SK-N-SH (cell line): ENCODE measurements around the gene SLC5A2. TPM values are rescaled to one million over a fixed set of nuclear protein-coding genes. Genes with fewer than 3 reads are reported as not detected.

Experiments
- CTCF ChIA-PET: fragments of 300-600, 350-600 bp; formaldehyde crosslinking; extraction: SDS; loops from one replicate; lab custom pipeline; 2021; lab: Yijun Ruan, JAX
- POLR2A ChIA-PET: fragments of 350-600 bp; sonication (Branson Sonifier 250); formaldehyde crosslinking; extraction: SDS; loops from one replicate; lab custom pipeline; 2020; ENCODE audit warnings: antibody characterized with exemption, inconsistent platforms; lab: Yijun Ruan, JAX
- DNase-seq: peaks from one replicate; pipeline ENCODE4 v3.0.0; 2012
- H2AFZ ChIP-seq: fragments of 200-600 bp; sonication (generic); 2 replicates; pipeline ENCODE4 v1.8.1; 2016; ENCODE audit warnings: antibody characterized with exemption, mild to moderate bottlenecking, low read depth
- H3F3A ChIP-seq: fragments of 200-600 bp; sonication (generic); replicated peaks from 2 replicates; pipeline ENCODE3; 2016; ENCODE audit warnings: antibody characterized with exemption, mild to moderate bottlenecking; ENCODE audit not compliant: insufficient read depth
- H3K27ac ChIP-seq, 2 experiments: fragments of 200-500 bp in 1 of 2; fragments of 200-600 bp in 1 of 2; sonication (Bioruptor generic) in 1 of 2; sonication (generic), shearing (Covaris generic) in 1 of 2; 2 replicates each; pipeline versions ENCODE4 v1.5.1 to v1.6.1; 2014 to 2016; ENCODE audit warnings: low read depth in 2 of 2, inconsistent platforms in 1 of 2, low read length in 1 of 2, mild to moderate bottlenecking in 1 of 2, mixed read lengths in 1 of 2
- H3K27me3 ChIP-seq: fragments of 200-600 bp; sonication (generic), shearing (Covaris generic); 2 replicates; pipeline ENCODE4 v1.6.1; 2016; ENCODE audit warnings: mixed run types; ENCODE audit not compliant: insufficient read depth
- H3K36me3 ChIP-seq, 2 experiments: fragments of 200-500 bp in 1 of 2; fragments of 200-600 bp in 1 of 2; sonication (Bioruptor generic) in 1 of 2; sonication (generic) in 1 of 2; replicated peaks in 1 of 2; 2 replicates each; pipeline versions ENCODE3 to v1.5.1; 2014 to 2016; ENCODE audit warnings: low read length in 1 of 2, mild to moderate bottlenecking in 1 of 2; ENCODE audit not compliant: insufficient read depth in 2 of 2, control insufficient read depth in 1 of 2
- H3K4me1 ChIP-seq, 2 experiments: fragments of 200-500 bp in 1 of 2; fragments of 200-600 bp in 1 of 2; sonication (Bioruptor generic) in 1 of 2; sonication (generic), shearing (Covaris generic) in 1 of 2; 2 replicates each; pipeline versions ENCODE4 v1.5.1 to v1.6.1; 2014 to 2016; ENCODE audit warnings: low read depth in 1 of 2, low read length in 1 of 2, mixed run types in 1 of 2; ENCODE audit not compliant: insufficient read depth in 2 of 2, control insufficient read depth in 1 of 2
- H3K4me2 ChIP-seq: fragments of 200-600 bp; sonication (generic), shearing (Covaris generic); 2 replicates; pipeline ENCODE4 v1.6.1; 2017; ENCODE audit warnings: mixed run types
- H3K4me3 ChIP-seq, 2 experiments: fragments of 200-500 bp in 1 of 2; fragments of 200-600 bp in 1 of 2; sonication (Bioruptor generic) in 1 of 2; sonication (generic), shearing (Covaris generic) in 1 of 2; 2 replicates each; pipeline versions ENCODE4 v1.5.1 to v1.8.1; 2014 to 2016; ENCODE audit warnings: low read depth in 2 of 2, inconsistent platforms in 1 of 2, low read length in 1 of 2, mild to moderate bottlenecking in 1 of 2, mixed read lengths in 1 of 2, moderate library complexity in 1 of 2
- H3K79me2 ChIP-seq: fragments of 200-600 bp; sonication (generic); 2 replicates; pipeline ENCODE4 v1.8.1; 2017; ENCODE audit warnings: mild to moderate bottlenecking; ENCODE audit not compliant: insufficient read depth
- H3K9ac ChIP-seq: fragments of 200-600 bp; sonication (generic); 2 replicates; pipeline ENCODE4 v1.6.1; 2017; ENCODE audit warnings: mixed run types
- H3K9me2 ChIP-seq: fragments of 200-600 bp; sonication (generic); 2 replicates; pipeline ENCODE4 v1.6.1; 2017; ENCODE audit warnings: mixed run types
- H3K9me3 ChIP-seq: fragments of 200-600 bp; sonication (generic); 2 replicates; pipeline ENCODE4 v1.6.1; 2017; ENCODE audit warnings: mixed run types, mild to moderate bottlenecking, moderate library complexity
- H4K20me1 ChIP-seq: fragments of 200-600 bp; sonication (generic); 2 replicates; pipeline ENCODE4 v1.6.1; 2017; ENCODE audit warnings: mild to moderate bottlenecking, mixed run types; ENCODE audit not compliant: insufficient read depth
- ELF1 ChIP-seq: IDR thresholded peaks from 2 replicates; pipeline ENCODE4 v1.4.0; 2012
- EP300 ChIP-seq, 2 experiments: IDR thresholded peaks; 2 replicates each; pipeline versions ENCODE4 v1.4.0 to v1.6.1; 2012; ENCODE audit warnings: borderline replicate concordance in 1 of 2, low read depth in 1 of 2, low read length in 1 of 2
- FOXJ3 ChIP-seq: sonication (generic); formaldehyde crosslinking; IDR thresholded peaks from 2 replicates; pipeline ENCODE4 v1.5.1; 2020; ENCODE audit warnings: mild to moderate bottlenecking, missing genetic modification reagents
- FOXM1 ChIP-seq: IDR thresholded peaks from 2 replicates; pipeline ENCODE4 v1.4.0; 2012; ENCODE audit warnings: low read depth, mild to moderate bottlenecking
- GABPA ChIP-seq: IDR thresholded peaks from 2 replicates; pipeline ENCODE4 v1.4.0; 2012; ENCODE audit warnings: low read depth, mild to moderate bottlenecking
- GATA2 ChIP-seq: sonication (generic); formaldehyde crosslinking; IDR thresholded peaks from 2 replicates; pipeline ENCODE4 v1.5.0; 2020; ENCODE audit warnings: mild to moderate bottlenecking, missing genetic modification reagents
- IRF3 ChIP-seq: fragments of 150-350 bp; IDR thresholded peaks from 2 replicates; pipeline ENCODE4 v1.6.1; 2016; ENCODE audit warnings: mild to moderate bottlenecking, low read depth, low read length
- JUND ChIP-seq: IDR thresholded peaks from 2 replicates; pipeline ENCODE4 v1.4.0; 2012
- MXI1 ChIP-seq: IDR thresholded peaks from 2 replicates; pipeline ENCODE4 v1.6.1; 2012; ENCODE audit warnings: mild to moderate bottlenecking, low read depth, low read length, improper control_type of control experiment
- POLR2AphosphoS5 ChIP-seq: IDR thresholded peaks from 2 replicates; pipeline ENCODE4 v1.6.1; 2012; ENCODE audit warnings: low read depth, low read length
- RAD21 ChIP-seq: IDR thresholded peaks from 2 replicates; pipeline ENCODE4 v1.6.1; 2012; ENCODE audit warnings: mild to moderate bottlenecking, low read length
- RXRA ChIP-seq: IDR thresholded peaks from 2 replicates; pipeline ENCODE4 v1.4.0; 2012; ENCODE audit warnings: low read depth, mild to moderate bottlenecking, borderline replicate concordance
- TCF12 ChIP-seq: IDR thresholded peaks from 2 replicates; pipeline ENCODE4 v1.4.0; 2012
- USF1 ChIP-seq: IDR thresholded peaks from 2 replicates; pipeline ENCODE4 v1.4.0; 2012; ENCODE audit warnings: low read depth, borderline replicate concordance
- USF2 ChIP-seq: fragments of 150-350 bp; IDR thresholded peaks from 2 replicates; pipeline ENCODE4 v1.6.1; 2017; ENCODE audit warnings: antibody characterized with exemption, low read length, low read depth, borderline replicate concordance
- ZBTB33 ChIP-seq: IDR thresholded peaks from 2 replicates; pipeline ENCODE4 v1.4.0; 2012; ENCODE audit warnings: low read depth, borderline replicate concordance
- WGBS: methylation state at CpG from one replicate; pipeline ENCODE4 v1.1.6; 2017; ENCODE audit warnings: low lambda C conversion rate; 5-methylcytosine and 5-hydroxymethylcytosine counted together
- polyA plus RNA-seq, 3 experiments: library from polyadenylated mRNA; depleted of rRNA; stranded (reverse); fragments of >200 nt; gene quantifications; 2 replicates each; pipeline ENCODE4 v1.2.3, GENCODE V29; 2012

SLC5A2 gene
- polyA plus RNA-seq, 1 of the 3 experiments (the other 2 are of a cell fraction): 0.31 TPM

- no peaks in the 10 kb centered on the region for H3K79me2 ChIP-seq
- H3K27ac ChIP-seq: no peak overlapping the region
- no peaks in the 10 kb centered on the region for H4K20me1 ChIP-seq
- H3K27me3 ChIP-seq: no peaks in the 10 kb centered on the region
- peaks cover 0 to 5% of the 10 kb centered on the region in 2 experiments; a peak in 1 of 4 replicates for H3K4me1 ChIP-seq
- H3K9ac ChIP-seq: no peak overlapping the region
- no peak overlapping the region for H2AFZ ChIP-seq
- peaks cover 24% of the 10 kb centered on the region for H3F3A ChIP-seq
- no peaks in the 10 kb centered on the region for H3K9me2 ChIP-seq
- no peak overlapping the region for H3K4me2 ChIP-seq
- POLR2A ChIA-PET: no interaction called here
- DNase-seq: no peak
- no peaks in the 10 kb centered on the region for H3K9me3 ChIP-seq
- TF ChIP-seq GATA2 (CRISPR knock-in tag): no peak
- TF ChIP-seq EP300 (IDR thresholded peaks at IDR 0.05; ENCODE audit: borderline replicate concordance in 1 of 2, low read depth in 1 of 2, low read length in 1 of 2): no peak
- TF ChIP-seq ELF1: no peak
- TF ChIP-seq JUND: no peak
- no peak for TF ChIP-seq IRF3
- TF ChIP-seq TCF12: no peak
- no peak for TF ChIP-seq MXI1
- no peak for TF ChIP-seq RAD21
- TF ChIP-seq USF1: no peak
- TF ChIP-seq USF2: no peak
- TF ChIP-seq GABPA: no peak
- TF ChIP-seq POLR2AphosphoS5: no peak
- no peak for TF ChIP-seq RXRA
- no peak for TF ChIP-seq FOXJ3 (CRISPR knock-in tag)
- TF ChIP-seq FOXM1: no peak
- no peak for TF ChIP-seq ZBTB33
- TF ChIP-seq, all 33 proteins: peak for 0
- CTCF ChIA-PET: interaction anchor here (1.2 to 3.9 kb wide), 4 partner anchors 10 to 297 kb away, joined by 3 to 33 read pairs (median 8); partner anchors contain the start of gene COX6A2
- Histone ChIP-seq H3K4me3 (no peak overlapping the region), H3K36me3 (no peaks in the 10 kb centered on the region)
- 88% methylated on average over 3 of the region's 3 CpGs for WGBS
These were observed 43.4 kb upstream of the SLC5A2 start for GRCh38 chr16:31439519-31439918.
